ENCODE results near the gene TWIST2. TPM values are rescaled to one million over a fixed set of nuclear protein-coding genes. Genes with fewer than 3 reads are reported as not detected.

Gene TWIST2
- total and polyA plus RNA-seq, 2 donors, result 1.2 to 1.9 TPM

DNA sequence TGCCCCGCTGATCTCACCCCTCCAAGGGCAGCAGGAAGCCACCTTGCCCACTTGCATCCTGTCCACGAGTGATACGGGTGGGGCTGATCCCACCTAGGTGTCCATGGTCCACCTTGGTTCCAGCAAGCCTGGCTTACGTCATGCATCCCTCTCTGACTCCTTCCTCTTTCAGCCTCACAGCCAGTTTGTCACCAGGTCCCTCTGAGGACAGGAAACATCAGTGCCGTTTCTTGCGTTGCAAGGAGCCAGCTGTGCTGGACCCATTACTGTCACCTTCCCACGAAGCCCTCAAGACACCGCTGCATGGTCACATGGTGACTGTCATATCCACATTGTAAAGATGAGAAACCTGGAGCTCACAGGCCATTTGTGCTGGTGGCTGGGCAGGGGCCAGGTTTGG is 34.8 kb upstream of the TWIST2 start:
- Histone ChIP-seq H3K27ac (ENCODE audit: low read depth in 1 of 2, low read length in 1 of 2) (no peak overlapping the region), H3K9me3 (ENCODE audit: control insufficient read depth in 2 of 2, insufficient read depth in 1 of 2, low read length in 1 of 2) (peaks cover 0 to 9% of the 10 kb centered on the region in 2 donors), H3K36me3 (ENCODE audit: control insufficient read depth in 2 of 2, insufficient read depth in 2 of 2, low read length in 1 of 2) (no peaks in the 10 kb centered on the region), H3K4me1 (ENCODE audit: control insufficient read depth in 2 of 2, insufficient read depth in 2 of 2, low read length in 2 of 2) (no peaks in the 10 kb centered on the region), H3K27me3 (ENCODE audit: control insufficient read depth in 2 of 2, insufficient read depth in 1 of 2, low read length in 1 of 2) (no peaks in the 10 kb centered on the region), H3K4me3 (ENCODE audit: low read length in 2 of 2) (no peak overlapping the region)
- 39% methylated on average over 8 of the region's 8 CpGs for whole genome bisulfite sequencing
- DNase-seq (ENCODE audit: low read depth in 6 of 9, low spot score in 9 of 9), result no peak

DNA sequence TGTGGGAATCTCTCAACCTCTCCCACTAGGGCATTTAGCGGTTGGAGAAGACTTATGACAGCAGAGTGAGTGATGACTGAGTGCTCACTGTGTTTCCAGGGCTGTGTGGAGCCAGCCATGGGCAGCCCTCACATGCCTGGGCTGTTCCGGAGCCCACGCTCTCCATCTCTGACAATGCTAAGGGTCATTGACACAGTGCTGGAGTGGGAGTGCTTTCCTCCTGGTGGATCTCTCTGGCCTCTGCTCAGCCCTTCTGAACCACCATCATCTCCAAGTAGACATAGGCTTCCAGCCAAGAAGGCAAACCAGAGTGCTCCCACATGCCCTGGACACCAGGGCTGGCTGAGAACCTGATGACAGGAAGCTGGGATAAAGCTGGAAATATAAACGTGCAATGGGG is 33.1 kb upstream of the TWIST2 start:
- Histone ChIP-seq H3K36me3 (ENCODE audit: control insufficient read depth in 2 of 2, insufficient read depth in 2 of 2, low read length in 1 of 2) (no peaks in the 10 kb centered on the region), H3K27me3 (ENCODE audit: control insufficient read depth in 2 of 2, insufficient read depth in 1 of 2, low read length in 1 of 2) (no peaks in the 10 kb centered on the region), H3K27ac (ENCODE audit: low read depth in 1 of 2, low read length in 1 of 2) (no peak overlapping the region), H3K9me3 (ENCODE audit: control insufficient read depth in 2 of 2, insufficient read depth in 1 of 2, low read length in 1 of 2) (peaks cover 0 to 5% of the 10 kb centered on the region in 2 donors), H3K4me3 (ENCODE audit: low read length in 2 of 2) (no peak overlapping the region), H3K4me1 (ENCODE audit: control insufficient read depth in 2 of 2, insufficient read depth in 2 of 2, low read length in 2 of 2) (no peaks in the 10 kb centered on the region)
- DNase-seq (ENCODE audit: low read depth in 6 of 9, low spot score in 9 of 9), result no peak
- 87% methylated on average over 4 of the region's 4 CpGs for WGBS

DNA sequence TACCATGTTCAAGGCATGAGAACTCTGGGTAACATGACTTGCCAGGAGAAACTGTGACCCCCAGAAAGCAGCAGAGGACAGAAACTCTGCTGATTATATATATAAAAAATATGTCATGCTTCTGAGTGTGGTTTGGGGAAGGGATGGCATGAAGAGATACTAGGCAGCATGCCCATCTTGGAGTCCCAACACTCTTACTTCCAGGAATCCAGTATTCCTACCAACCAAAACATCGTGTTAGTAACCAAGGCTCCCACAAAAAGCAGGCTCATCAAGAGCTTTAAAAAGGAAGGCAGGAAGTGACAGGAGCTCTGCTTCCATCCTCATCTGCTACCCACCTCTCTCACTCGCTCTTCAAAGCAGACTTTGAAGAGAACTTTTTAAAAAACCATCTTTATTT is 31.6 kb upstream of the TWIST2 start:
- no peaks in the 10 kb centered on the region for H3K9me3 ChIP-seq (ENCODE audit: control insufficient read depth in 2 of 2, insufficient read depth in 1 of 2, low read length in 1 of 2)
- 75% methylated on average over 2 of the region's 2 CpGs for WGBS
- H3K27me3 ChIP-seq (ENCODE audit: control insufficient read depth in 2 of 2, insufficient read depth in 1 of 2, low read length in 1 of 2), result no peaks in the 10 kb centered on the region
- no peak overlapping the region for H3K27ac ChIP-seq (ENCODE audit: low read depth in 1 of 2, low read length in 1 of 2)
- no peak overlapping the region for H3K4me3 ChIP-seq (ENCODE audit: low read length in 2 of 2)
- no peaks in the 10 kb centered on the region for H3K4me1 ChIP-seq (ENCODE audit: control insufficient read depth in 2 of 2, insufficient read depth in 2 of 2, low read length in 2 of 2)
- no peak for DNase-seq (ENCODE audit: low read depth in 6 of 9, low spot score in 9 of 9)
- H3K36me3 ChIP-seq (ENCODE audit: control insufficient read depth in 2 of 2, insufficient read depth in 2 of 2, low read length in 1 of 2), result no peaks in the 10 kb centered on the region

DNA sequence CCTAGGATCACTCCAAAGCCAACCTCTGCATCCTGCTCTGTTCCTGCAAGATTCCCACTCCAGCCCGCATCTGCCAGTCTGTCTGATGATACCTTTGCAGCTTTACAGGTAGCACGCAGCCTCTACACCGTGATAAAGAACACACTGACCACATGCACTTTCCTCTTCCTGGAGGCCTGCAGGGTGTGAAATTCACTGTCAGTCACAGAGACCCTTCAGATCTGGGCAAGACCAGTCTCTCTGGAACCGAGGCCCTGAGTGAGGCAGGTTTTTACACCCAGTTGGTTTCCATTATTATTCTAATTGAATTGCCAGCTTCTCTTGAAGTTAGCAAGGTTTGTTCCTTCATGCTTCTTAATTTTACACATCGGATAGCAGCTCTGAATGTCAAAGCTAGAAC is 30.5 kb upstream of the TWIST2 start:
- WGBS, result 33% methylated on average over 5 of the region's 5 CpGs
- Histone ChIP-seq H3K27ac (ENCODE audit: low read depth in 1 of 2, low read length in 1 of 2) (no peak overlapping the region), H3K27me3 (ENCODE audit: control insufficient read depth in 2 of 2, insufficient read depth in 1 of 2, low read length in 1 of 2) (no peaks in the 10 kb centered on the region), H3K36me3 (ENCODE audit: control insufficient read depth in 2 of 2, insufficient read depth in 2 of 2, low read length in 1 of 2) (no peaks in the 10 kb centered on the region), H3K9me3 (ENCODE audit: control insufficient read depth in 2 of 2, insufficient read depth in 1 of 2, low read length in 1 of 2) (no peaks in the 10 kb centered on the region), H3K4me3 (ENCODE audit: low read length in 2 of 2) (no peak overlapping the region), H3K4me1 (ENCODE audit: control insufficient read depth in 2 of 2, insufficient read depth in 2 of 2, low read length in 2 of 2) (no peaks in the 10 kb centered on the region)
- DNase-seq (ENCODE audit: low read depth in 6 of 9, low spot score in 9 of 9), result no peak

DNA sequence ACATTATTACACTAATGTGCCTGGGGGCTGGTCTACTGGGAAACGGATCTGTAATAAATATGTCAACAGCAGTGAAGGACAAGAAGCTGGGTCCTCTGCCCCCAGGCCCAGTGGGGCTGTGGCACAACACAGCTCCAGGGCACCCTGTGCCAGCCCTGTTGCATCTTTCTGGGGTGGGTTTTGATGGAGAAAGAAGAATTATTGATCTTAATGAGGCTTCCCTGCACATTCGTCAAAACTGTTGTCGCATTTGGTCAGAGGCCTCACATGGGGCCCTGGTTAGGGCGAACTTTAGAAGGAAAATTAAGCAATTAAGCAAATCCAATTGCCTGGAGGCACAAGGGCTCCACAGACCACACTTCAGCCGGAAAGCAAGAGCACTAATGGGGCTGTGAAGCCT is 30.0 kb upstream of the TWIST2 start:
- Histone ChIP-seq H3K27me3 (ENCODE audit: control insufficient read depth in 2 of 2, insufficient read depth in 1 of 2, low read length in 1 of 2) (no peaks in the 10 kb centered on the region), H3K4me3 (ENCODE audit: low read length in 2 of 2) (no peak overlapping the region), H3K9me3 (ENCODE audit: control insufficient read depth in 2 of 2, insufficient read depth in 1 of 2, low read length in 1 of 2) (no peaks in the 10 kb centered on the region), H3K27ac (ENCODE audit: low read depth in 1 of 2, low read length in 1 of 2) (no peak overlapping the region), H3K4me1 (ENCODE audit: control insufficient read depth in 2 of 2, insufficient read depth in 2 of 2, low read length in 2 of 2) (no peaks in the 10 kb centered on the region), H3K36me3 (ENCODE audit: control insufficient read depth in 2 of 2, insufficient read depth in 2 of 2, low read length in 1 of 2) (no peaks in the 10 kb centered on the region)
- 69% methylated on average over 5 of the region's 5 CpGs for WGBS
- no peak for DNase-seq (ENCODE audit: low read depth in 6 of 9, low spot score in 9 of 9)

DNA sequence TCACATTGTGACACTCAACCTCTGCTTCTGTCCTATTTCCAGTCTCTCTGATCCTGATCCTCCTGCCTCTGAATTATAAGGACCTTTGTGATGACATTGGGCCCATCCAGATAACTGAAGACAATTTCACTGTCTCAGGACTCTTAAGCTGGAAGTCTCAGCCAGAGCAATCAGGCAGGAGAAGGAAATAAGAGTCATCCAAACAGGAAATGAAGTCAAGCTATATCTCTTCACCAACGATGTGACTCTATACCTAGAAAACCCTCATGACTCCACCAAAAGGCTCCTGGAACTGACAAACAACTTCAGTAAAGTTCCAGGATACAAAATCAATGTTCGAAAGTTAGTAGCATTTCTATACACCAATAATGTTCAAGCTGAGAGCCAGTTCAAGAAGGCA is 29.3 kb upstream of the TWIST2 start:
- no peak for DNase-seq (ENCODE audit: low read depth in 6 of 9, low spot score in 9 of 9)
- Histone ChIP-seq H3K4me3 (ENCODE audit: low read length in 2 of 2) (no peak overlapping the region), H3K9me3 (ENCODE audit: control insufficient read depth in 2 of 2, insufficient read depth in 1 of 2, low read length in 1 of 2) (peaks cover 0 to 1% of the 10 kb centered on the region in 2 donors), H3K27me3 (ENCODE audit: control insufficient read depth in 2 of 2, insufficient read depth in 1 of 2, low read length in 1 of 2) (no peaks in the 10 kb centered on the region), H3K27ac (ENCODE audit: low read depth in 1 of 2, low read length in 1 of 2) (no peak overlapping the region), H3K36me3 (ENCODE audit: control insufficient read depth in 2 of 2, insufficient read depth in 2 of 2, low read length in 1 of 2) (no peaks in the 10 kb centered on the region), H3K4me1 (ENCODE audit: control insufficient read depth in 2 of 2, insufficient read depth in 2 of 2, low read length in 2 of 2) (no peaks in the 10 kb centered on the region)
- 55% methylated on average over 2 of the region's 2 CpGs for WGBS

DNA sequence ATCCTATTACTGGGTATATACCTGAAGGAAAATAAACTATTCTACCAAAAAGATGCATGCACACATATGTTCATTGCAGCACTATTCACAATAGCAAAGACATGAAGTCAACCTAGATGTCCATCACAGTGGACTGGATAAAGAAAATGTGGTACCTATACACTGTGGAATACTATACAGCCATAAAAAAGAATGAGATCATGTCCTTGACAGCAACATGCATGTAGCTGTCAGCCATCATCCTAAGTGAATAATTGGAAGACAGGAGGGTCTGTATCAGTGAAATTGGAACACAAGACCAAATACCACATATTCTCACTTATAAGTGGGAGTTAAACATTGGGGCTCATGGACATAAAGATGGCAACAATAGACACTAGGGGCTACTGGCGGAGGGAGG is 27.7 kb upstream of the TWIST2 start:
- 88% methylated on average over 1 of the region's 1 CpG for WGBS
- Histone ChIP-seq H3K9me3 (ENCODE audit: control insufficient read depth in 2 of 2, insufficient read depth in 1 of 2, low read length in 1 of 2) (peaks cover 1 to 8% of the 10 kb centered on the region in 2 donors), H3K27ac (ENCODE audit: low read depth in 1 of 2, low read length in 1 of 2) (no peak overlapping the region), H3K4me1 (ENCODE audit: control insufficient read depth in 2 of 2, insufficient read depth in 2 of 2, low read length in 2 of 2) (no peaks in the 10 kb centered on the region), H3K27me3 (ENCODE audit: control insufficient read depth in 2 of 2, insufficient read depth in 1 of 2, low read length in 1 of 2) (no peaks in the 10 kb centered on the region), H3K36me3 (ENCODE audit: control insufficient read depth in 2 of 2, insufficient read depth in 2 of 2, low read length in 1 of 2) (no peaks in the 10 kb centered on the region), H3K4me3 (ENCODE audit: low read length in 2 of 2) (no peak overlapping the region)
- no peak for DNase-seq (ENCODE audit: low read depth in 6 of 9, low spot score in 9 of 9)

DNA sequence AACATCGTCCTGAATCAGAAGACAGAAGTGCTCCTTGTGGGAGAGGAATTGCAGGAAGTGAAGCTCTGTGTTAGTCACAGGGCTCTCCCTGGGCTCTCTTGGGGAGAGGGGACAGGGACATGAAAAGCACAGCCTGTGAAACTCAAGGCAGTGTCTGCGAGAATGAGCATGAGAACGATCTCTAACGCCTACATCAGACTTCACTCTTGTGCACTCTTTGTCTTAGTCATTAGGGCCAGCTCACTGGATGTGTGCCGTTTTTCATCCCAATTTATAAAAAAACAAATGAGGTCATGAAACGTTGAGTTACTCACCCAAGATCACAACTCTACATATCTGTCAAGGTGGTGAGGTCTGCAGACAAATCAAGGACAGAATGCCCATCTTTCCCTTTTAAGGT is 27.0 kb upstream of the TWIST2 start:
- no peak overlapping the region for H3K27ac ChIP-seq (ENCODE audit: low read depth in 1 of 2, low read length in 1 of 2)

DNA sequence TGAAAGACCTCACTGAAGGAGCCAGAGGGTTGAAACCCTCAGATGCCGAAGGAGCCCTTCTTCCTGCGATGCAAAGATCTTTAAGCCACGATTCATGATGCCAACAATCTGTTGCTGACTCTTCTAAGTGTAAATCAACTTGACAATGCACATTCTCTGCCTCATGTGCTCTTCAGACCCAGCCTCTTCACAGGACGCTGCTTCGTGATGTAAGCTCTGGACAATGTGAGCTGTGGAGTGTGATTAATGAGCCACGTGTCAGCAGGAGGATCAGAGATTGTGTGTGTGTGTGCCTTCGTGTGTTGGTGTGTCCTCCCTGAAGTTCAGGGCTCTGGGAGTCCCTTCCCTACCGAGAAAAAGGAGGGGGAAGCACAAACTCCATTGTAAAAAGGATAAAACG is 26.5 kb upstream of the TWIST2 start:
- Histone ChIP-seq H3K27me3 (ENCODE audit: control insufficient read depth in 2 of 2, insufficient read depth in 1 of 2, low read length in 1 of 2) (no peaks in the 10 kb centered on the region), H3K36me3 (ENCODE audit: control insufficient read depth in 2 of 2, insufficient read depth in 2 of 2, low read length in 1 of 2) (no peaks in the 10 kb centered on the region), H3K27ac (ENCODE audit: low read depth in 1 of 2, low read length in 1 of 2) (no peak overlapping the region), H3K4me3 (ENCODE audit: low read length in 2 of 2) (no peak overlapping the region), H3K4me1 (ENCODE audit: control insufficient read depth in 2 of 2, insufficient read depth in 2 of 2, low read length in 2 of 2) (no peaks in the 10 kb centered on the region), H3K9me3 (ENCODE audit: control insufficient read depth in 2 of 2, insufficient read depth in 1 of 2, low read length in 1 of 2) (peaks cover 1 to 8% of the 10 kb centered on the region in 2 donors)
- DNase-seq (ENCODE audit: low read depth in 6 of 9, low spot score in 9 of 9), result no peak
- WGBS, result 70% methylated on average over 9 of the region's 9 CpGs

More for the DNA sequence above, 27.0 kb upstream of the TWIST2 start:
- H3K4me3 ChIP-seq (ENCODE audit: low read length in 2 of 2), result no peak overlapping the region
- peaks cover 1 to 8% of the 10 kb centered on the region in 2 donors for H3K9me3 ChIP-seq (ENCODE audit: control insufficient read depth in 2 of 2, insufficient read depth in 1 of 2, low read length in 1 of 2)
- no peak for DNase-seq (ENCODE audit: low read depth in 6 of 9, low spot score in 9 of 9)
- no peaks in the 10 kb centered on the region for H3K4me1 ChIP-seq (ENCODE audit: control insufficient read depth in 2 of 2, insufficient read depth in 2 of 2, low read length in 2 of 2)
- H3K27me3 ChIP-seq (ENCODE audit: control insufficient read depth in 2 of 2, insufficient read depth in 1 of 2, low read length in 1 of 2), result no peaks in the 10 kb centered on the region
- no peaks in the 10 kb centered on the region for H3K36me3 ChIP-seq (ENCODE audit: control insufficient read depth in 2 of 2, insufficient read depth in 2 of 2, low read length in 1 of 2)
- 78% methylated on average over 6 of the region's 6 CpGs for WGBS
